BLaER1 treated with 17β-estradiol and CSF1 and Interleukin-3, amounts not matched to agents 10 nM and 100 nM (cell line): ENCODE data around the gene CSAD.

ENCODE experiments used
- H3K27ac ChIP-seq, 11 experiments: shearing (Covaris generic); formaldehyde crosslinking; 2 replicates each; pipeline ENCODE4 v1.8.1; 2022
- H3K27me3 ChIP-seq, 11 experiments: shearing (Covaris generic); formaldehyde crosslinking; 2 replicates each; pipeline ENCODE4 v1.8.1; 2022
- H3K36me3 ChIP-seq, 11 experiments: shearing (Covaris generic); formaldehyde crosslinking; 2 replicates each; pipeline ENCODE4 v1.8.1; 2022
- H3K4me1 ChIP-seq, 10 experiments: shearing (Covaris generic); formaldehyde crosslinking; 2 replicates each; pipeline ENCODE4 v1.8.1; 2022
- H3K4me2 ChIP-seq, 11 experiments: shearing (Covaris generic); formaldehyde crosslinking; 2 replicates each; pipeline ENCODE4 v1.8.1; 2022
- H3K4me3 ChIP-seq, 10 experiments: shearing (Covaris generic); formaldehyde crosslinking; 2 replicates each; pipeline ENCODE4 v1.8.1; 2022
- H3K9ac ChIP-seq, 11 experiments: shearing (Covaris generic); formaldehyde crosslinking; 2 replicates each; pipeline ENCODE4 v1.8.1; 2022
- H3K9me3 ChIP-seq, 11 experiments: shearing (Covaris generic); formaldehyde crosslinking; replicated peaks in 1 of 11; 2 replicates each; pipeline ENCODE4 v1.8.1; 2022
- H4K20me1 ChIP-seq, 11 experiments: shearing (Covaris generic); formaldehyde crosslinking; 2 replicates each; pipeline ENCODE4 v1.8.1; 2022
- Cebpa-rat ChIP-seq, 11 experiments: shearing (Covaris generic); IDR thresholded peaks; 2 replicates each; pipeline ENCODE4 v1.8.1; 2022

The CSAD gene

DNA sequence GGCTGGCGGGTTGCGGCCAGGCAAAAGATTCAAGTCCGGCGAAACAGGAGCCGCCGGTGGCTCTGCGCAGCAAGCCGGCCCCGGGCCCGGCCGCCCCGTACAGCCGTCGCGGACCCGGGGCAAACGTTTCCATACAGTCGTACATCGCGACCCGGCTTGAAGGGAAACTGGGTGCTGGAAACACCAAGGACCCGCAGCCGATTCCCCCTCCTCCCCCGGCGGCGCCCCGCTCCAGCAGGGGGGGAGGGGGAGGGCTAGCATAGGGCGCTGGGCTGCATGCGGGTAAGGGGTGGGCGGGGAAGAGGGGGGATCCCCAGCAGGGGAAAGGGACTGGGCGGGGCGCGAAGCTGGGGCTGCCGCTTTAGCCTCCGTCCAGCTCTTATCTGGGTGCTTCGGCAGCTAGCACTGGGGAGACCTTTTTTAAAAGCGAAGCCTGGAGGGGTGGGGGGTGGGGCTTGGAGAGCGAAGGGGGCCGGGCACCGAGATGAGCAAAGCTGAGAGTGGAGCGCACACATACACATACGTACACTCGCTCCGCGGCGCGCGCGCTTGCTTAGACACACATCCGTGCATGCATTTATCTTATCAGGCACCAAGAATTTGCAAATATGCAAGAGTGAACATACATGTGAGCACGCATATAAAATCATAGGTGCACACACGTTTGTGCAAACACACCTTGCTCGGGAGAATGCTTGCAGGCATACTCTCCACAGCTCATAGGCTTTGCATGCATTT lies 39.4 kb upstream of the CSAD start:
- Histone ChIP-seq H3K9me3 (no peaks in the 10 kb centered on the region), H3K27me3 (no peaks in the 10 kb centered on the region), H3K4me2 (peak overlapping the region; percentile 81 to 99 (median 98)), H3K36me3 (peaks cover 0 to 8% (median 4%) of the 10 kb centered on the region in 11 experiments; a peak in 5 of 22 replicates), H4K20me1 (no peaks in the 10 kb centered on the region), H3K9ac (peak overlapping the region; percentile 70 to 87 (median 82)), H3K27ac (peak overlapping the region in 10 of 11 experiments; percentile 38 to 94 (median 92); a peak in 19 of 22 replicates), H3K4me1 (peaks cover 72 to 87% (median 78%) of the 10 kb centered on the region in 10 experiments), H3K4me3 (peak overlapping the region; percentile 65 to 89 (median 74))
- no peak for TF ChIP-seq Cebpa-rat (IDR thresholded peaks at IDR 0.05)

DNA sequence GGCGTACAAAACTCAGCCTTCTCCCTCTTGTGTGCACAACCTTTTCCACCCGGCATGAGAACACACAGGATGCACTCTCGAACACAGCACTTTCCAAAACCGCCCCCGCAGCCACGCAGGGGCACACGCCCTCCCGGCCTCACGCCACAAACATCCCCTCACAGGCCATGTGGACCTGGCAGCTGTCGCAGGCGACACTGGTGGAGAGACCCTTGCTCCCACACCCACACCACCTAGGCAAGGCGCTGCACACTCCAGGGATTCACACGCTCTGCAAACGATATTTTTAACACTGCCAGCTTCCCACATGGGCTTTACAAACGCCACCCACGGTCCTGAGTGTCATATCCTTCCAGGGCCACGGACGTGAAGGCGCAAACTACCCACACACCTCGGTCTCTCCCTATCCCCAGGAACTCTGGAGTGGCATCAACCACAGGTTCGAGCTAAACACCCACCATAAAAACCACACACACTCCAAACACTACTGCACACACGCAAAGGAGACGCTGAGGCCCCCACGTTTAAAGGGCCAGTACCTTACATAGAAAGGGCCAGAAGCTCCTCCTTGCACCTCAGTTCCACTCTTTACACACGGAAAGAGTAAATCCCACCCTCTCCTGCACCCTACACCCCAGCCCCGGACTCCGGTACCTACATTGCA lies 38.7 kb upstream of the CSAD start:
- H3K4me1 ChIP-seq: peaks cover 72 to 87% (median 78%) of the 10 kb centered on the region in 10 experiments
- peak overlapping the region; percentile 70 to 87 (median 82) for H3K9ac ChIP-seq
- peak overlapping the region; percentile 81 to 99 (median 98) for H3K4me2 ChIP-seq
- H4K20me1 ChIP-seq: no peaks in the 10 kb centered on the region
- peak overlapping the region; percentile 65 to 89 (median 74) for H3K4me3 ChIP-seq
- no peak for TF ChIP-seq Cebpa-rat (IDR thresholded peaks at IDR 0.05)
- no peaks in the 10 kb centered on the region for H3K9me3 ChIP-seq
- H3K36me3 ChIP-seq: peaks cover 0 to 14% (median 7%) of the 10 kb centered on the region in 11 experiments; a peak in 10 of 22 replicates
- H3K27me3 ChIP-seq: no peaks in the 10 kb centered on the region
- H3K27ac ChIP-seq: peak overlapping the region in 10 of 11 experiments; percentile 38 to 94 (median 74); a peak in 19 of 22 replicates

DNA sequence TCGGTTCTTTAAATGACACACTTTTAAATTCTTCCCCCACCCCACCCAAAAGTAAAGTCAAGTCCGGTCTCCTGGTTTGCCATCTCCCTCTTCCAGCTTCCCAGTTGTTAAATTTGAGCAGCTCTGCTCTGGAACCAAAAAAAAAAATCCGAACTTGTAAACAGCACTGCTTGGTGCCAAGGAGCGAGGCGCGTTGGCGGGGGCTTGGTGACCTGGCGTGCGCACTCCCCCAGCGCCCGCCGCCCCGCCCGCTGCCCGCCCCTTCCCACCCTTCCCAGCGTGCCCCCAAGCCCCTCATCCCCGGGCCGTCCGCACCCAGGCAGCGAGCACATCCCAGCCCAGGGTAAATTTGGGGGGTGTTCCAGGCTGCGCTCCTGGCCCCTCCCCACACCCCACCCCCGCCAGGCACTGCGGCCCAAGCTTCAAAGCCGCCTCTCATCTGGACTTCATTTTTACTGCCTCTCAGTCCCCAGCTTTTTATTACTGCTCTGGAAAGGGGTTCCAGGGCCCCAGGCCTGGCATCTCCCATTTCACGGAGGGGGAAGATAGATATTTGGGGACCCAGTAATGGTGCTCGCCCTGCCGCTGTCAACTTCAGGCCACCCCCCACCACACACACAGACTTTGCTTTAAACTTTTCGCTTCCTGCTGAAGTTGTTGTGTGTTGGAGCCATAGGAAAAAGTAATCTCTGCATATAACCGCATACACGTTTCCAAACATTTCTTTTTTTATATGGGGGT lies 38.0 kb upstream of the CSAD start:
- peak overlapping the region; percentile 59 to 94 (median 81); a peak in 19 of 22 replicates for H3K27ac ChIP-seq
- peaks cover 0 to 21% (median 11%) of the 10 kb centered on the region in 11 experiments; a peak in 12 of 22 replicates for H3K36me3 ChIP-seq
- peaks cover 72 to 87% (median 78%) of the 10 kb centered on the region in 10 experiments for H3K4me1 ChIP-seq
- no peaks in the 10 kb centered on the region for H3K9me3 ChIP-seq
- no peaks in the 10 kb centered on the region for H3K27me3 ChIP-seq
- peak overlapping the region; percentile 65 to 89 (median 74); a peak in 19 of 20 replicates for H3K4me3 ChIP-seq
- no peaks in the 10 kb centered on the region for H4K20me1 ChIP-seq
- H3K4me2 ChIP-seq: peak overlapping the region; percentile 81 to 99 (median 98)
- peak overlapping the region; percentile 70 to 87 (median 82); a peak in 20 of 22 replicates for H3K9ac ChIP-seq
- TF ChIP-seq Cebpa-rat (IDR thresholded peaks at IDR 0.05): no peak

DNA sequence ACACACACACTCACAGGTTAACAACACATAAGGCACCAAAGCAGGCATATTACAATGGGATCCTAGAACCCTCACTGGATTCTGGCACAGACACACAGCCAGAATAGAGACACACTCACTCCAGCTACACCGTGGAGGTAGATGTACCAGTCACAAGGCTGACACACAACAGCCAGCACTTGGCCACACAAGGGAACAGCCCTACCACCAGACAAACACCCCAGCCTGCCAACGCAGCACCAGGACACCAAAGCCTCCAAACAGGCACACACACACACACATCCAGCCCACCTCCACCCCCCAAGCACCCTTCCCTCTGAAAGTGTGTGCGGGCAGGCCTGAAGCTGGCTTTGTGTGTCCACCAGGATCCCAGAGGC lies 37.2 kb upstream of the CSAD start:
- peaks cover 0 to 3% (median 0%) of the 10 kb centered on the region in 11 experiments; a peak in 2 of 22 replicates for H4K20me1 ChIP-seq
- H3K27ac ChIP-seq: peak overlapping the region; percentile 59 to 83 (median 80)
- H3K9me3 ChIP-seq: no peaks in the 10 kb centered on the region
- no peaks in the 10 kb centered on the region for H3K27me3 ChIP-seq
- H3K4me2 ChIP-seq: peak overlapping the region; percentile 77 to 99 (median 97)
- H3K4me1 ChIP-seq: peaks cover 72 to 87% (median 78%) of the 10 kb centered on the region in 10 experiments
- no peak for TF ChIP-seq Cebpa-rat (IDR thresholded peaks at IDR 0.05)
- H3K9ac ChIP-seq: peak overlapping the region; percentile 60 to 83 (median 68); a peak in 21 of 22 replicates
- peak overlapping the region in 7 of 10 experiments; percentile 22 to 89 (median 79); a peak in 14 of 20 replicates for H3K4me3 ChIP-seq
- H3K36me3 ChIP-seq: peaks cover 2 to 26% (median 16%) of the 10 kb centered on the region in 11 experiments; a peak in 21 of 22 replicates

DNA sequence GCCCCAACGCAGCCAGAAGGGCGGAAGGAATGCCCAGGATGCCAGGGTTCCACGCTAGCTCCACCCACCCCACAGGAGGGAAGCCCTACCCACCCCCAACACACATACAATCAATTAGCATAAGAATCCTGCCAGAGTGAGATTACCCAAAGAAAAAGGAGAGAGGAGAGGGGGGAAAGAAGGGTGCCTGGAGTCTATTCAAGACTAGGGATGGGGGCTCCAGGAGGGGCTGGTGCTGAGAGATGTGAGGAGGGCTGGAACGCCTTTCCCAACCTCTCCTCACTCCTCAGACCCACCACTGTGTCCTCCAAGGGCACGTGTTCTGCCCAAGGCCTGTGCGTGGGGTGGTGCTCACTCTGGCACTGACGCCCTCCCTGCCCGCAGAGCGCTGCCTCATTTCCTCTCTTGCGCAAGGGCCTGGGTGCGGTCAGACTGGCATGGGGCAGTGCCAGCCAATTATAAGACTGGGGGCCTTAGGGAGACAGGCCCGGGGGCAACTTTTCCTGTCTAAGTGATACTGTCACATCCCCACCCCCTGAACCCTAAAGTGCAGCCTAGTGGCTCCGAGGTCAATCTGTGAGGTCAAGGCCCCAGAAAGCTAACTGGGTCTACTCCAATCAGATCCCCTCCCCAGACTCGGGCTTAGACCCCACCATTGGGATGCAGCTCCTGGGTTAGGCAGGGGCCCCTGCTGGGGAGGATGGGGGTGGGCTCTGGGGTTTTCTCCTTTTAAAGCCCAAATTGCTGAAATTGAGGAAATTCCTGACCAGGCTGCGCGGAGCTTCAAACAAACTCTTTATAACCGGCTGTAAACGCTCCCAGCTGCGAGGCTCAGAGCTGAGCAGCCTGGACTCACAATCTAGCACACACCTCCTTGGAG lies 36.6 kb upstream of the CSAD start:
- peaks cover 0 to 6% (median 0%) of the 10 kb centered on the region in 11 experiments; a peak in 2 of 22 replicates for H4K20me1 ChIP-seq
- no peaks in the 10 kb centered on the region for H3K27me3 ChIP-seq
- peak overlapping the region; percentile 60 to 83 (median 68); a peak in 21 of 22 replicates for H3K9ac ChIP-seq
- H3K9me3 ChIP-seq: no peaks in the 10 kb centered on the region
- peak overlapping the region; percentile 59 to 83 (median 80) for H3K27ac ChIP-seq
- peak overlapping the region in 8 of 10 experiments; percentile 22 to 89 (median 74); a peak in 14 of 20 replicates for H3K4me3 ChIP-seq
- peaks cover 70 to 82% (median 75%) of the 10 kb centered on the region in 10 experiments for H3K4me1 ChIP-seq
- TF ChIP-seq Cebpa-rat (IDR thresholded peaks at IDR 0.05): peak; percentile 55 to 97 (median 89); a peak in 21 of 22 replicates
- H3K36me3 ChIP-seq: peaks cover 6 to 33% (median 22%) of the 10 kb centered on the region in 11 experiments; a peak in 21 of 22 replicates
- H3K4me2 ChIP-seq: peak overlapping the region; percentile 77 to 99 (median 97)

DNA sequence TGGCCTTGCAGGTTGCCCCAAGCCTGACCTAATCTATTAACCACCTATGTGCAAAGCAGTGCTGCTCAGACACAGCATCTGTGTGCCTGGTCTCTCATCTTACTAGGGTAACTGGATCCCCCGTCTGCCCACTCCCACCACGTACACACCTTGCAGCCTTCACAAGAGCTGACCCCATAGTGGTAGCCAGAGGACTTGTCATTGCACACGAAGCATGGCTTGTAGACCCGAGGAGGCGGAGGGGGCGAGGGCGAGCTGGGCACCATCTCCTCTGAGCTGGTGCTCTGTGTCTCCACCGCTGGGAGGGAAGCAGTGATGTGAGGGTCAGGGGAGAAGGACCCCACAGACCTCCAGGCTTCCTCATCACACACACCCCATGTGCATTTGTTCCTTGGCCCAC lies 34.8 kb upstream of the CSAD start:
- H3K36me3 ChIP-seq: peaks cover 20 to 51% (median 40%) of the 10 kb centered on the region in 11 experiments
- H3K4me3 ChIP-seq: peak overlapping the region in 5 of 10 experiments; percentile 39 to 86 (median 79); a peak in 6 of 20 replicates
- H4K20me1 ChIP-seq: peaks cover 0 to 6% (median 0%) of the 10 kb centered on the region in 11 experiments; a peak in 3 of 22 replicates
- peak overlapping the region; percentile 77 to 99 (median 97) for H3K4me2 ChIP-seq
- no peak for TF ChIP-seq Cebpa-rat (IDR thresholded peaks at IDR 0.05)
- peaks cover 77 to 90% (median 86%) of the 10 kb centered on the region in 10 experiments for H3K4me1 ChIP-seq
- no peaks in the 10 kb centered on the region for H3K9me3 ChIP-seq
- H3K9ac ChIP-seq: peak overlapping the region in 10 of 11 experiments; percentile 23 to 83 (median 66); a peak in 14 of 22 replicates
- H3K27ac ChIP-seq: peak overlapping the region in 10 of 11 experiments; percentile 72 to 83 (median 80); a peak in 19 of 22 replicates
- H3K27me3 ChIP-seq: no peaks in the 10 kb centered on the region

DNA sequence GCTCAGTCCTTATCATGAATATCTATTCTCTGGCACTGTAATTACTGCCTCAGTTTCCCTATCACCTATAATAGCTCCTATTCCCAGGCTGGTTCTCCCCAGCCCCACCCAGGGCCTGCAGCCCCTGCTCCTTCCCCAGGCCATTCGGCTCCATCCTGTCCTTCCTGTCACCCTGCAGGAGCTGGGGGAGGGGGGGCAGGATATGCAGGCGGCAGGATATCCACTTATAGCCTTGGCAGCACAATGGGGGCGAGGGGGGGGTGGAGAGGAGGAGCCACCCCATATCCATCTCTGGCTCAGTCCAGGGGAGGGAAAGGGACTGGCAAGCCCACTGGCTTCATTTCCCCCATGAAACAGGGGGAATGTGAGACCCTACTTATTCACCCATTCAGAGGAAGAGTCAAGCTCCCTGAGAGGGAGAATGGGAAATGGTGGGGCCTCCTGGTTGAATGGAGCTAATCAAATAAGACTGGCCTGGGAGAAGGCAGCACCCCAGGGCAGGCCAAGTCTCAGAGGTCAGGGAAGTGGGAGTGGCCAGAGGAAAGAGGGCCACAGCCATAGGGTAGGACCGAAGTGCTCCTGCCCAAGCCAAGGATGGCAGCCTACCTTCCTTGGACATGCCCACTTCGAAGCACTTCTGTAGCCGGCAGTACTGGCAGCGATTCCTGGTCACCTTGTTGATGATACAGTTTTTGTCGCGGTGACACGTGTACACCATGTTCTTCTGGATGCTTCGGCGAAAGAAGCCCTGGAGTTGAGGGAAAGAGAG lies 34.1 kb upstream of the CSAD start:
- peaks cover 0 to 6% (median 0%) of the 10 kb centered on the region in 11 experiments; a peak in 3 of 22 replicates for H4K20me1 ChIP-seq
- H3K36me3 ChIP-seq: peaks cover 20 to 57% (median 47%) of the 10 kb centered on the region in 11 experiments
- H3K4me3 ChIP-seq: peak overlapping the region in 6 of 10 experiments; percentile 33 to 86 (median 70); a peak in 11 of 20 replicates
- no peaks in the 10 kb centered on the region for H3K27me3 ChIP-seq
- no peaks in the 10 kb centered on the region for H3K9me3 ChIP-seq
- peak overlapping the region; percentile 23 to 83 (median 65); a peak in 19 of 22 replicates for H3K9ac ChIP-seq
- peak overlapping the region; percentile 77 to 99 (median 97) for H3K4me2 ChIP-seq
- peaks cover 83 to 97% (median 91%) of the 10 kb centered on the region in 10 experiments for H3K4me1 ChIP-seq
- TF ChIP-seq Cebpa-rat (IDR thresholded peaks at IDR 0.05): no peak
- peak overlapping the region in 10 of 11 experiments; percentile 39 to 83 (median 80); a peak in 18 of 22 replicates for H3K27ac ChIP-seq
